NCI-H748 (cell line): ENCODE data around the gene SPECC1L.
"Not testable (repeated sequence)": the region's sequence is repeated elsewhere in the genome, so short reads cannot be mapped to it uniquely, and the experiment has no call there.

ENCODE experiments used
- DNase-seq: peaks from one replicate; lab custom pipeline; 2025; ENCODE audit not compliant: unreplicated experiment; lab: John Stamatoyannopoulos, UW

Gene SPECC1L

DNA sequence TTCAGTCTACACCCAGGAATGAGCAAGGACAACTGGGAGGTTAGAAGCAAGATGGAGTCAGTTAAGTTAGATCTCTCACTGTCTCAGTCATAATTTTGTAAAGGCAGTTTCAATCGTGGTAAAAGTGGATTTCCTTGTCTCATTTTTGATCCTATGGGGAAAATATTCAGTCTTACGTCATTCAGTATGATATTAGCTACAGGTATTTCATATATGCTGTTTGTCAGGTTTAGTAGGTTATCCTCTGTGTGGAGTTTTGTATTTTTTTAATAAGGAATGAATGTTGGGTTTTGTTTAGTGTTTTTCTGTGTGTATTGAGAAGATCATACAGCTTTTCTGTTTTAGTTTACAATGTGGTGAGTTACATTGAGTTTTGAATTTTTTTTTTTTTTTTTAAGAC, 11.8 kb downstream of the SPECC1L start:
- DNase-seq, result no peak

DNA sequence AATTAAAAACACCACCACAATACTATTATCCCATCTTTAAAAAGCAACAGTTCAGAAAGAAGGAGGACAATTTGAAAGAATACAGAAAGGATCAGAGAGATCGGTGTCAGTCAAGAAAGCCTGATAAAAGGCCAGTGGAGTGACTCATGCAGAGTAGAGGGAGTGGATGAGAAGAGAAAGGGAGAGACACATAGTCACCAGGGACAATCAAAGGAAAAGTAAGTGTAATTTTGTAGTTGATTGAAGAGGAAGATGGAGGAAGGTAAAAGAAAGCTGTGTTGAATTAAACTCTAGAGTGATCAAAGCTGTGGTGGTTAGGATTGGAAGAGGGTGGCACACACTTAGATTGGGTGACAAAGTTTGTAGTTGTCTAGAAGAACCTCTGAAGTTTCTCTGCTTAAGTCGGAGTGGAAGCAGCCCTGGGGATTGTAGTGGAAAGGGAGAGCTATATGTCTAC, 14.1 kb downstream of the SPECC1L start:
- no peak for DNase-seq

DNA sequence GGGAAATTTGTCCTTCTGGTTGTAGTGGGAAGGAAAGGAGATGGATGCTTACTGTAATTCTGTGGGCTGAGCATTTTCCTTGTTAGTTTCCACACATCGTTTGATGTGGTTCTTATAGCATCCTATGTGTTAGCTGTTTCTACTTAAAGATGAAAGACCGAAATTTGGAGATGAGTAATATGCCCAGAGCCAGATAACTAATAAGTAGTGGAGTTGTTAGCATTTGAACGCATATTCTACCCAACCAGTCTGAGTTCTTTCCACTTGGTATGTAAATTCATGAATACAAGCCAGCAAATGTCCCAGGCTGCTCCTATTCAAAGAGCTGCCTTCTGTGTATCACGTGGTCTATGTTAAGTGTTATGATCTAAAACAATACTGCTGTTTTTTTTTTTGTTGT, 14.6 kb downstream of the SPECC1L start:
- no peak for DNase-seq

DNA sequence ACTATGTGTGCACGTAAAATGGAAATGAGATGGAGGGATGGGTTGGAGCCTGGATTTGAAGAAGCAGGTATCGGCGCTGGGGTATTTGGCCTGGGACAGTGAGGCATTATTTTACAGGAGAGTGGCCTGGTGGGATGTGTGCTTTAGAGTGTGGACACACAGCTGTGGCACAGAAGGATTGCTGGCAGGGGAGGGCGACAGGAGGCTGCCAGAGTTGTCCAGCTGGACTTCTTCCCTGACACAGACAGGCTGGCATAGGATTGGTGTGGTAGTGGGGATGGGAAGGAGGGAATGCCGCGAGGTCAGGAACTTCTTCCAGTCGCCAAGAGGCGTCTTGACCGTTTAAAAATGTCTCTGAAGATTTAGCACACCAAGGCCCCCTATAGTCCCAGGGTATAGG, 16.6 kb downstream of the SPECC1L start:
- DNase-seq, result not testable (repeated sequence)

DNA sequence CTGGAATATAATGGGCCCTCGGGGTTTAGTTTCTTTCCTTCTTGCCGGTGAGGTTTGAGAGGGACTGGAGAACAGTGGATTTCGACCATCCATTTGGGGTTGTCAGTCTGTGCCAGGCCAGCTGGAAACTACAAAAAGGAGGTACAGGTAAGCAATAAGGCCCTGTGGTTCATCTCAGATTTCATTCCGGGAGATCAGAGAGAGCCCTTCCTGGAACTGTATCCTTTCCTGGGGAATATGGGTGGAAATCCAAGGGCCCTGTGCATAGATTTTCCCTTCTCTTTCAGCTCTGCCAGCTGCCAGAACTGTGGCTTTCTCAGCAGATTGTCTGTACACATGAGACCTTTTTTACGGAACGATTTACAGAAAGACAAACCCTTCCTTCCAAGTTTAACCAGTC, 17.2 kb downstream of the SPECC1L start:
- not testable (repeated sequence) for DNase-seq

DNA sequence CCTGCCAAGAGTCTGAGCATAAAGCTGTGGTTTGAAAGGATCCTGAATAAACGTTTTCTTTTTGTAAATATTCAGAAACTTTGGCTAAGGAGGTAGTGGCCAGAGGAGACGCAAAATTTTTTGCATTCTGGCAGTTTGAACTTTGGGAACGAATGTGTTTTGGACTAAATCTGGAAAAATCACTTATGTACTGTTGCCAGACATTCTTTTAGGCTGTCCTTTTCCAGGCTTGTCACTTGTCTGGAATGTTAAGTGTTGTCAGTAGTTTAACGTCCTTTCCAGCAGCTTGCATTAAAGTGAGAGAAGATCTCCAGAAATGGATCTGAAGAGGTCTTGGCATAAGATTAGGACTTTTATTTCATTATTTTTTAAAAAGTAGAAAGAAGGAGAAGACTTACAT, 18.5 kb downstream of the SPECC1L start:
- DNase-seq, result no peak

DNA sequence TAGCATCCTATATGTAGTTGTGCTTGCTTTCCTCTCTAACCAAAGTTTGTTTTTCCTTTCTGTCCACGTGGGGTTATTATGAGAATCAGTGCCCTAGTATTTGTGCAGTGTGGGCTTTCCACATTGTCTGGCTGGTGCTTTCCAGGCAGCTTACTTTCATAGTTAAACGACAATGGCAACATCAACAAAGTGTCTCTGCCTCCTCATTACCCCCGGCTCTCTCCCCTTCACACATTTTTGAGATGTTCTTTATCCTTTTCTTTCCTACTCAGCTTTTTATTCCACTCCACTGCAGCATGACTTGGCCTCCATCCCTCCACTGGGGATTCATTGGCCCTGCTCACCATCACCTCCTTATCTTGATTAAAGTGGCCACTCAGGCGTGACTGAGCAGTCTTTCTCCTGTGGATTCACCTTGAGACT, 19.1 kb downstream of the SPECC1L start:
- DNase-seq, result no peak

DNA sequence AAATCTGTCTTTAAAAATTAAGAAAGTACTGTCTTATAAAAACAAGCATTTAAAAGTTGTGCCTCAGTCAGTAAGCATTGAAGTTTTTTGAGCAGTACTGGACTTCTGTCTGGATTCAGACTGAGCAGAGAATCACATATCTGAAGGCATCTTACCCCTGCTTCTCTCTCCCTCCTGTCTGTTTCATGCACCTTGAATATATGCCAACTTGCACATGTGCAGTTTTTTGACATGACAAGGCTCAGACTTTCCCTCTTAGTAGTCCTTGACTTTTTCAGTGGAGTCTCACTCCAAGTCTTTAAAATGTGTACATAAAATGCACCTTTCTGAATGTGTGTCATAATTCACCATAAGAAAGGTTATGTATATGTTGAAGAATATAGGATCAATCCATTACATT, 19.8 kb downstream of the SPECC1L start:
- DNase-seq, result no peak

DNA sequence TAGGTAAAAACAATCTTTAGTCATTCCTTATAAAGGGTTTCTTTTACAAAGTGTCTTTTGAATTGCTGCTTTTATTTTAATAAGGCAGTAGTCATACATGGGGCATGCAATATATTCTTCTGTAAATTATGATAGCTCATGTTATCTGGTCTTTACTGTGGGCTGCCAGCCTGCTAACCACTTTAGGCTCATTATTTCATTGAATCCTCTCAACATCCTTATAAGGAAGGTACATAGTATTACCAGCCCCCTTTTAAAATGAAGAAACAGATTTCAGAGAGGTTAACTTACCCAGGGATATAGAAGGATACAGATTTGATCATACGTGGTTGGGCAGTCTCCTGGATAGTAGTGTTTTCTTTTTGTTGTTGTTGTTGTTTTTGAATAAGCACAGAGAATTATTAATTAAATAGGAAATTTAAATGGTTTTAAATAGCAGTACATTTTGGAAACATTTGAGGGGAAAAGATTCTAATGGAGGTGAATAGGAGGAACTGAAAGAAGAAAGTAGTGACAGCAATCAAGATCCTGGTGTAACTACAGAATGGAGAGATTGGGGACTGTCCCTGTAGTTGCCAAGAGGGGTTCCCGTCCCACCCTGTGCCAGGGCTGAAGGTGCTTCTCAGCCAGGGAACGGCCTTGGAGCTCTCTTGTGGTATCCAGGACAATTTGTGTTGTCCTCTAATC, 21.0 kb downstream of the SPECC1L start:
- DNase-seq, result no peak

DNA sequence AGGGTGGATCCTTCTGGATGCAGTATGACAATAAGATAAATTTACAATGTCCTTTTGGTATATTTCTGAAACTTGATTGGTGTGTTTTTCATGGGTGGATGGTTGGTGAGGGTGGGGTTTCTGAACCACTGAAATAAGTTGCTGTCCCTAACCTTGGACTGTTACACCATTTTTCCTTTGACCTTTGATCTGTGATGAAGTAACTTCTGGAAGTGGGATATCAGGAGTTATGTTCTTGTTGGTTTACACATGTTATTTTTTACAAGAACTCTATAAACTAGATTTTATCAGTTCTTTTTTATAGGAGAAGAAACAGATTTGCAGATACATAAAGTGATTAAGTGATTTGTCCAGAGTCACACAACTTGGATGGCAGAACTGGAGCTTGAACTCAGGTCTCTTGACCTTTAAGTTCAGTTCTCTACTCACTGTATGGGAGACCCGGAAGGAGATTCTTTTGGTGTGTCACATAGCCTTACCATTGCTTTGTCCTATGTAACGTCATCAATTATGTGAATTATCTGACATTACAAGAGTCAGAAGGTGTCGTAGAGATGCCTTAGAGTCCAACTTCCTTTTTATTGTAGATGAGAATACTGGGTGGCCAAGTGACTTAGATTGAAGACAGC, 21.7 kb downstream of the SPECC1L start:
- not testable (repeated sequence) for DNase-seq

DNA sequence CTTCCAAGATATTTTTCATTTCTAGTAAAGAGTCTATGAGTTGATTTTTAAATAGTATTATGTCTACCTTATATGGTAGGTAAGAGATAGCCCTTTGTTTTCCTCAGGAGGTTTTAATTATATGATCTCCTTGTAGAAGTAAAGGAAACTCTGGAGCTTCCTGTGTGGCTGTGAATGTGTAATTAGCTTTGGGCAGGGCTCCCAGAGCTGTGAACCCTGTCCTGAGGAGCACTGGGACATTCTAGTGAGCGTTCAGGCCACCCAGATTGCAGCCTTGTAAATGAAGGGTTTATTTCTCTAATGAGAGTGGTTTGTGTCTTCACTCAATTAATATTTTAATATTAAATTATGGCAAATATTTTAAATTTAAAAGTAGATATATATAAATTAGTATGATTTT, 24.3 kb downstream of the SPECC1L start:
- DNase-seq, result not testable (repeated sequence)

DNA sequence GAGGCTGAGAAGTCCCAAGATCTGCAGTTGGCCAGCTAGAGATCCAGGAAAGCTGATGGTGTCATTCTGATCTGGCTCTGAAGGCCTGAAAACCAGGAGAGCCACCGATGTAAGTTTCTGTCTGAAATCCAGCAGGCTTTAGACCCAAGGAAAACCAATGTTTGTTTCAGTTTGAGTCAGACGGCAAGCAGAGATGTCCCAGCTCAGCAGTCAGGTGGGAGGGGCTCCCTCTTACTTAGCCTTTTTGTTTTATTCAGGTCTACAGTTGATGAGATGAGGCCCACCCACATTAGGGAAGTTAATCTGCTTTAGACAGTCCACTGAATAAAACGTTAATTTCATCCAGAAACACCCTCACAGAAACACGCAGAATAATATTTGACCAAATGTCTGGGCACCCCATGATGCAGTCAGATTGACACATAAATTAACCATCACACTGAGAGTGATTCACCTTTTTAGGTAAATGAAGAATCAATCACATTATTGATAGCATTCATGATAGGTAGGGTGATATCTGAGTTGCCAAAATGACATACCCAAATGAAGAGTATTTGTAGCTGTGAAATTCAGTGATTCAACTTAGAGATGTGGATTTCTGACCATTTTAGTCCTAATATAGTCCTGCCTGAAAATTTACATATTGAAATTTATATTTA, 28.0 kb downstream of the SPECC1L start:
- DNase-seq, result not testable (repeated sequence)

DNA sequence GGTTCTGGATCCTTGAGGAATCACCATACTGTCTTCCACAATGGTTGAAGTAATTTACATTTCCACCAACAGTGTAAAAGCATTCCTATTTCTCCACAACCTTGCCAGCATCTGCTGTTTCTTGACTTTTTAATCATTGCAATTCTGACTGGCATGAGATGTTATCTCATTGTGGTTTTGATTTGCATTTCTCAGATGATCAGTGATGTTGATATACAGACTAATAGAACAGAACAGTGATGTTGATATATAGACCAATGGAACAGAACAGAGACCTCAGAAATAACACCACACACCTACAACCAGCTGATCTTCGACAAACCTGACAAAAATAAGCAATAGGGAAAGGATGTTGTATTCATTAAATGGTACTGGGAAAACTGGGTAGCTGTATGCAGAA, 29.9 kb downstream of the SPECC1L start:
- DNase-seq, result not testable (repeated sequence)

DNA sequence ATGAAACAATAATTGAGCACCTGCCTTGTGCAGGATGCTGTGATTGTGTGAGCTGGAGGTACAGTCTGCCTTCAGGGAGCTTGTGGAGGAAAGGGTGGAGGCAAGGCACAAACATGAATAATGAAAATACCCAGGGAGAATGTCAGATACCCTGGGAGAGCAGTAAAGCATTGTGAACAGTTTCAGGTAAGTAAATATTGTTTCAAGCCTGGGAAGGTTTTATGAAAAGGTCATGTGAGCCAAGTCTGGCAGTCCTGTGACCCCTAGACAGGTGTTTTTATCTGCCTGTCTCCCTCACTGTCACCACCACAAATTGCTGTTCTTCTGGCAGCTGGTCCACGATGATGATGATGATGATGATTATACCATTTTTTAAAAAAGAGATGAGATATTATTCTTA, 32.0 kb downstream of the SPECC1L start:
- peak; percentile 97 for DNase-seq

DNA sequence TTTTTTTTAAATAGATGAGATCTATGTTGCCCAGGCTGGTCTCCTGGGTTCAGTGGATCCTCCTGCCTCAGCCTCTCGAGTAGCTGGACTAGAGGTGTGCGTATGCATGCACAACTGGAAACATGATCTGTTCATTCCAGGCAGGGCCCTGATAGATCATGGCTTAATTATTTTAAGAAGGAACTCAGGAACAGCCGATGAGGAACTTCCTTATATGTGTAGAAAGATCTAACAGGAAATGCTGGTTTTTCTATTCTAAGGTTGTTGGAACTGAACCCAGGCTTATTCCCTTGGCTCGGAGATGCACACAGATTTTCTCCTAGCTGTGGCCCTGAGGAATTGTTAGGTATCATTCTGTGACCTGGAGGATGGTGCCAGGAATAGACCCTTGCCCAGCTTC, 32.4 kb downstream of the SPECC1L start:
- DNase-seq, result peak; percentile 73

DNA sequence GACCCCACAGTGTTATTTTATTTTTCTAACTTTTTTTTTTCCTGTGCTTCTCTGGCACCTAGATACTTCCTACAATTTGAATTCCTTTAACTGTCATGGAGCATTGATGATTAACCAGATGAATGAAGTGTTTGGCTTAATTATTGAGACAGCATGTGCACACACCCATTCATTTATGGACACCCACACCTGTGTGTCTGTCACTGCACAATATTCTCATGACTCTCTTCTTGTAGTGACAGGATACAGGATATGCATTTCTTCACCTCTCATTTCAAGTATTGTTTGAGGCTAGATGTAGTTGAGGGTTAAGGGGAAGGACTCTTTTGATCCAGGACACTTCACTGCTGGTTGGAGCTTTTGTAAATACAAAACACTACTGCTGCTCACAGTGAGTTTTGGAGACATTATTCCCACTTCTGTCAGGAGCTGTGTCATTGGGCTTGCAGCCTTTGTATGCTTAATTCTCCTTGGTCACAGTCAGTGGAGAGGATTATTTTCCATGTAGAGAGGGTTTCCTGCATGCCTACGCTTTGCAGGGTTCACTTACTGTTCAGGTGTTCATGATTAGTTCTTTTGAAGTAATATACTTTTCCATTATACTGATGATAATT, 33.5 kb downstream of the SPECC1L start:
- peak; percentile 70 for DNase-seq

DNA sequence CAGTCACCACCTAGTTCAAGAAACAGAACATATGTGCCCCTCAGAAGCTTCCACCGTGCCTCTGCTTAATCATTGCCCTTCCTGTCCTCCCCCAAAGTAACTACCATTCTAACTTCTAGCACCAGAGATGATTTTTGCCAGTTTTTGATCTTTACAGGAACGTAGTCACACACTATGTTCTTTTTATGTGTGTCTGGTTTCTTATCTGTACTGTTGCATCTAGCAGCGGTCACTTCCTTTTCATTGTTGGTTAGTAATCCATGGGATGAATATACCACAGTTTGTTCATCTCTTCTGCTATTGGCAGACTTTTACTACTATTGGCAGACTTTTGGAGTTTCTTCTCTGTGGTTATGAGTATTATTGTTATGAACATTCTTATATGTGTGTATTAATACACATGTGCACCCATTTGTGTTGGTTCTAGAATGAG, 34.6 kb downstream of the SPECC1L start:
- DNase-seq, result no peak

DNA sequence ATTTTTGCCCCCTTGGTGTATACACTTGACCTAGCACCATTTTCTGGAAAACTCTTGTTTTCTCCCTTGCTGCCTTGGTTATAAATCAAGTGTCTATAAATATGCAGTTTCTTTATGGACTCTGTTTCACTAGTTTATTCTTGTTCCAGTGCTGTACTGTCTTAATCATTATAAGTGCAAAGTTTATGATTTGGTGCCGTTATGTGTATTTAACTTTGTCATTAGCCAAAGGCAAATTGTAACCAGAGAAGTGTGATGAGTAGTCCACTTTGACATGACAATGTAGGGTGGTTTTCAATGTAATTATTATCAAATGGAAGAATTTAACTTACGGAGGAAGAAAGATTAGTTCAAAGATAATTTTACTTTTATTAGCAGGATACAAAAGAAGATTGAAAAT, 40.3 kb downstream of the SPECC1L start:
- DNase-seq, result no peak

DNA sequence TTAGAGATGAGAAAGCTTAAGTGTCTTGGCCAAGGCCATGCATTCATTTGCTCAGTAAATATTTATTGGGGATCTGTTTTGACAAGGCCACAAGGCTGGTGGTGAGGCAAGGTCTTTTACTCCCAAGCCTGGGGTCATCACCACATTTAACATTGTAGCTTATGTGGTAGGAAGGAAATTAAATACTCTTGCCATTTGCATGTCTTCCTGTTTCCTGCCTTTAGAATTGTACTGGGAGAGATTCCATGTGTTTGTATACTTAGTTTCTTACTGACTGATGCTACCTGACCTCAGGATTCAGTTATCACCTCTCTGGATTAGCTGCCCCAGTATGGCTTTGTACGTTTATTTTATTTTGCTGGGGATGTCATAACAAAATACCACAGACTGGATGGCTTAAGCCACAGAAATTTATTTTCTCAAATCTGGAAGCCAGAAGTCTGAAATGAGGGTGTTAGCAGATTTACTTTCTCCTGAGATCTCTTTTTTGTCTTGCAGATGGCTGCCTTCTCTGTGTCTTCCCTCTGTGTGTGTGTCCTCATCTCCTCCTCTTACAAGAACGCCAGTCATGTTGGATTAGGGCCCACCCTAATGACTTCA, 44.8 kb downstream of the SPECC1L start:
- peak; percentile 87 for DNase-seq

DNA sequence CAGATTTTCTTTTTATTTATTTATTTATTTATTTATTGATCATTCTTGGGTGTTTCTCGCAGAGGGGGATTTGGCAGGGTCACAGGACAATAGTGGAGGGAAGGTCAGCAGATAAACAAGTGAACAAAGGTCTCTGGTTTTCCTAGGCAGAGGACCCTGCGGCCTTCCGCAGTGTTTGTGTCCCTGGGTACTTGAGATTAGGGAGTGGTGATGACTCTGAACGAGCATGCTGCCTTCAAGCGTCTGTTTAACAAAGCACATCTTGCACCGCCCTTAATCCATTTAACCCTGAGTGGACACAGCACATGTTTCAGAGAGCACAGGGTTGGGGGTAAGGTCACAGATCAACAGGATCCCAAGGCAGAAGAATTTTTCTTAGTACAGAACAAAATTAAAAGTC, 45.6 kb downstream of the SPECC1L start:
- not testable (repeated sequence) for DNase-seq

DNA sequence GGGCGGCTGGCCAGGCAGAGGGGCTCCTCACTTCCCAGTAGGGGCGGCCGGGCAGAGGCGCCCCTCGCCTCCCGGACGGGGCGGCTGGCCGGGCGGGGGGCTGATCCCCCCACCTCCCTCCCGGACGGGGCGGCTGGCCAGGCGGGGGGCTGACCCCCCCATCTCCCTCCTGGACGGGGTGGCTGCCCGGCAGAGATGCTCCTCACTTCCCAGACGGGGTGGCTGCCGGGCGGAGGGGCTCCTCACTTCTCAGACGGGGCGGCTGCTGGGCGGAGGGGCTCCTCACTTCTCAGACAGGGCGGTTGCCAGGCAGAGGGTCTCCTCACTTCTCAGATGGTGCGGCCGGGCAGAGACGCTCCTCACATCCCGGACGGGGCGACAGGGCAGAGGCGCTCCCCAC, 46.9 kb downstream of the SPECC1L start:
- not testable (repeated sequence) for DNase-seq
